ENCODE results near the gene KRT80. TPM values are rescaled to one million over a fixed set of nuclear protein-coding genes. Genes with fewer than 3 reads are reported as not detected.
"Not testable (repeated sequence)": the region's sequence is repeated elsewhere in the genome, so short reads cannot be mapped to it uniquely, and the experiment has no call there.

KRT80 gene
- total RNA-seq, result 10.7 to 17.0 TPM (median 12.1 TPM) in 3 replicates
- long read RNA-seq, transcript KRT80-202 (9 exons, 3,859 nt), result major isoform, 12 of 39 reads
- long read RNA-seq, partial matches to known transcripts, result 6 of 39 reads
- long read RNA-seq, other reads (novel, unspliced or antisense), result 18 of 39 reads

DNA sequence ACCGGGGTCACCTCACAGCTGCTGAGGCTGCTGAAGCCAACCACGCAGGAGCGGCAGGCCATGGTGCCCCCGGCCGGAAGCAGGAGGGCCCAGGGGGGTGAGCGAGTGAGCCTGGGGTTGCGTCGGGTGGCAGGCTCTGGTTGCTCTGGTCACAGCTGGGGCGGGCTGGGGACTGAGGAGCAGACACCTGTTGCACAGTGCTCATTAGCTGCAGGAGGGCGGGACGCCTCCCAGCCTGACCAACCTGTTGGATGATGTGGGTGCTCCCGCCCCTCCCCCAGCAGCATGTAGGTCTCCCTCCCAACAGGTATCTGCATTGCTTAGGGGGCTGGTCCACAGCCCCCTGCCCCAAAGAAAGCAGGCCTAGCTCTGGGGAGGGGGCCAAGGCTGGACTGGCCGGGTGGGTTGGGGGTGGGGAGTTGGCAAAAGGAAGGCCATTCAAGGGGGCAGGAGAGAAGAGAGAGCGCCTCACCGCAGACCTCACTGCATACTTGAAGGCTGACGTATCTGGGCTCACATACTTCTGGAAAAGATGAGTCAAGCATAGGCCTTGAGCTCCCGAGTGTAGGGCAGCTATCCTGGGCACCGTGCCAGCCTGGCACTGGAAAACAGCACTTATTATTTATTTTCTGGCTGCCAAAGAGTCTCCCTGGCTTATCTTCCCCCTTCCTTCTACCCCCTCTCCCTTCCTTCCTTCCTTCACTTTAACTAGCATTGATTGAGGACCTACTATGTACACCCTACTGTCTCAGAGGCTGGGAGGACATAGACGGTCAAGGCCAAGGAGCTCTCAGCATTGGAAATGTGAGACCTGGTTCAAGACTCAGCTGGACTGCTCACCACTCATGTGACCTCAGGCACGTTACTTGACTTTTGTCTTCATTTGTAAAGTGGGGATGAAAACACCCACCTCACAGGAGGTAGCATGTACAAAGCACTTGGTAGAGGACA is at the start of gene KRT80:
KRT80 (minus strand) TSS at position 174 of the 951 bp plus-strand sequence; CDS start at position 62, 112 bp downstream.
- no peak for DNase-seq (ENCODE audit: low spot score)
- H3K27ac Mint-ChIP-seq (ENCODE audit: unreplicated experiment), result peak within 1 kb of the TSS; percentile 98
- H3K4me3 Mint-ChIP-seq (ENCODE audit: unreplicated experiment), result peak within 1 kb of the TSS; percentile 12
- peaks cover 87% of the 10 kb centered on the region for H3K4me1 Mint-ChIP-seq (ENCODE audit: low read depth)
- no peaks in the 10 kb centered on the region for H3K9me3 Mint-ChIP-seq (ENCODE audit: low read depth)
- H3K27me3 Mint-ChIP-seq (ENCODE audit: low read depth), result no peaks in the 10 kb centered on the region
- no peaks in the 10 kb centered on the region for H3K36me3 Mint-ChIP-seq (ENCODE audit: low read depth)
- TF ChIP-seq, protein P1, sequence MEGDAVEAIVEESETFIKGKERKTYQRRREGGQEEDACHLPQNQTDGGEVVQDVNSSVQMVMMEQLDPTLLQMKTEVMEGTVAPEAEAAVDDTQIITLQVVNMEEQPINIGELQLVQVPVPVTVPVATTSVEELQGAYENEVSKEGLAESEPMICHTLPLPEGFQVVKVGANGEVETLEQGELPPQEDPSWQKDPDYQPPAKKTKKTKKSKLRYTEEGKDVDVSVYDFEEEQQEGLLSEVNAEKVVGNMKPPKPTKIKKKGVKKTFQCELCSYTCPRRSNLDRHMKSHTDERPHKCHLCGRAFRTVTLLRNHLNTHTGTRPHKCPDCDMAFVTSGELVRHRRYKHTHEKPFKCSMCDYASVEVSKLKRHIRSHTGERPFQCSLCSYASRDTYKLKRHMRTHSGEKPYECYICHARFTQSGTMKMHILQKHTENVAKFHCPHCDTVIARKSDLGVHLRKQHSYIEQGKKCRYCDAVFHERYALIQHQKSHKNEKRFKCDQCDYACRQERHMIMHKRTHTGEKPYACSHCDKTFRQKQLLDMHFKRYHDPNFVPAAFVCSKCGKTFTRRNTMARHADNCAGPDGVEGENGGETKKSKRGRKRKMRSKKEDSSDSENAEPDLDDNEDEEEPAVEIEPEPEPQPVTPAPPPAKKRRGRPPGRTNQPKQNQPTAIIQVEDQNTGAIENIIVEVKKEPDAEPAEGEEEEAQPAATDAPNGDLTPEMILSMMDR (IDR thresholded peaks at IDR 0.05), result peak; percentile 14

DNA sequence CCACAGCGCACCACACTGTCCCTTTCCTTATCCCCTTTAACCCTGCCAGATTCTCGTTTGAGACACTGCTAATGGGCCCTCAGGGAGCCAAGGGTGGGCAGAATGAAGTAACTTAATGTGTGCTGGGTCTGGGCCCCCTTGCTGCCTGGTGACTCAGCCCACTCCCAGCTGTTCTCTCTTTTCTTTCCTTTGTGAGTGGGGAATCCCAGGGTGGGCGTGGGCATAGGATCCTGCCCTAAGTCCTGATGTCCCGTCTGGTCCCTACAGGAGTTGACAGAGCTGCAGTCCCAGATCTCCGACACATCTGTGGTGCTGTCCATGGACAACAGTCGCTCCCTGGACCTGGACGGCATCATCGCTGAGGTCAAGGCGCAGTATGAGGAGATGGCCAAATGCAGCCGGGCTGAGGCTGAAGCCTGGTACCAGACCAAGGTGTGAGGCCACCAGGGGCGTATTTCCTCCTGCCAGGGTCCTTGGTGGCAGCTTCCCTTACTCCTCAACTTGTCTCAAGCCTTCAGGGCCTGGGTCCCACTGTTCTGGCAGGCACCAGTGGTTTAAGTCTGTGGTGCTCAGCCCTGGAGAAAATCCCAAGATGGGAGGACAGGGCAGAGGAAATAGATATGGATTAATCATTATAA is 49.5 kb upstream of the KRT80 start:
- Mint-ChIP-seq H3K36me3 (ENCODE audit: low read depth) (no peaks in the 10 kb centered on the region), H3K4me3 (ENCODE audit: unreplicated experiment) (no peak overlapping the region), H3K4me1 (ENCODE audit: low read depth) (peaks cover 72% of the 10 kb centered on the region), H3K9me3 (ENCODE audit: low read depth) (no peaks in the 10 kb centered on the region), H3K27ac (ENCODE audit: unreplicated experiment) (no peak overlapping the region), H3K27me3 (ENCODE audit: low read depth) (no peaks in the 10 kb centered on the region)
- TF ChIP-seq, protein P1 (IDR thresholded peaks at IDR 0.05), result no peak
- DNase-seq (ENCODE audit: low spot score), result no peak

DNA sequence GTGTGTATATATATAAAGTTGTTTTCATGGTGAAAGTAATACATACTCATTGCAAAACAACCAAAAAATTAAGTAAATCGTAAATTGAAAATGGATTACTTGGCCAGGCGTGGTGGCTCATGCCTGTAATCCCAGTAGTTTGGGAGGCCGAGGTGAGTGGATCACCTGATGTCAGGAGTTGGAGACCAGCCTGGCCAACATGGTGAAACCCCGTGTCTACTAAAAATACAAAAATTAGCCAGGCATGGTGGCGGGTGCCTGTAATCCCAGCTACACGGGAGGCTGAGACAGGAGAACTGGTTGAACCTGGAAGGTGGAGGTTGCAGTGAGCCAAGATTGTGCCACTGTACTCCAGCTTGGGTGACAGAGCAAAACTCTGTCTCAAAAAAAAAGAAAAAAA is 48.4 kb upstream of the KRT80 start:
- not testable (repeated sequence) for DNase-seq (ENCODE audit: low spot score); H3K36me3 Mint-ChIP-seq (ENCODE audit: low read depth)
- peaks cover 66% of the 10 kb centered on the region for H3K4me1 Mint-ChIP-seq (ENCODE audit: low read depth)

DNA sequence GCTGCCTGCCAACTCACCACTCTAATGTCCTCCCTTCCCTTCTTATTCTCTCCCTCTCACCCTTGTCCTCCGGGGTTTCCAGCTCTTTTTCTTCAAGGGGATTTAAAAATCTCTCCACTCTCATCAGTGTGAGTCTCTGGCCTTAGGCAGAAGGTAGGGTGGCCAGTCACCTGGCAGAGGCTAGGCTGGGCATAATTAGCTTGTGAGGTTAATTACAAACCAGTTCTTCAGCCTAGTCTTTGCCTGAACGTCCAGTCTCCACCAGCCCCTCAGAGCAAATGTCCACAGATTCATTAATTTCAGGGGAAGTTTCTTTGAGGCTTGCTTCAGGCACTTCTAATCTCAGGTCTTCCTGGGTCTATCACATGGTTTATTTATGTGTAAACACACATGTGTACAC is 48.0 kb upstream of the KRT80 start:
- H3K9me3 Mint-ChIP-seq (ENCODE audit: low read depth), result no peaks in the 10 kb centered on the region
- no peaks in the 10 kb centered on the region for H3K36me3 Mint-ChIP-seq (ENCODE audit: low read depth)
- H3K4me3 Mint-ChIP-seq (ENCODE audit: unreplicated experiment), result no peak overlapping the region
- peaks cover 65% of the 10 kb centered on the region for H3K4me1 Mint-ChIP-seq (ENCODE audit: low read depth)
- no peak for DNase-seq (ENCODE audit: low spot score)
- TF ChIP-seq, protein P1 (IDR thresholded peaks at IDR 0.05), result no peak
- no peak overlapping the region for H3K27ac Mint-ChIP-seq (ENCODE audit: unreplicated experiment)
- H3K27me3 Mint-ChIP-seq (ENCODE audit: low read depth), result no peaks in the 10 kb centered on the region

More for the DNA sequence above, 48.4 kb upstream of the KRT80 start:
- not testable (repeated sequence) for H3K27me3 Mint-ChIP-seq (ENCODE audit: low read depth); H3K27ac Mint-ChIP-seq (ENCODE audit: unreplicated experiment); H3K4me3 Mint-ChIP-seq (ENCODE audit: unreplicated experiment); H3K9me3 Mint-ChIP-seq (ENCODE audit: low read depth)

DNA sequence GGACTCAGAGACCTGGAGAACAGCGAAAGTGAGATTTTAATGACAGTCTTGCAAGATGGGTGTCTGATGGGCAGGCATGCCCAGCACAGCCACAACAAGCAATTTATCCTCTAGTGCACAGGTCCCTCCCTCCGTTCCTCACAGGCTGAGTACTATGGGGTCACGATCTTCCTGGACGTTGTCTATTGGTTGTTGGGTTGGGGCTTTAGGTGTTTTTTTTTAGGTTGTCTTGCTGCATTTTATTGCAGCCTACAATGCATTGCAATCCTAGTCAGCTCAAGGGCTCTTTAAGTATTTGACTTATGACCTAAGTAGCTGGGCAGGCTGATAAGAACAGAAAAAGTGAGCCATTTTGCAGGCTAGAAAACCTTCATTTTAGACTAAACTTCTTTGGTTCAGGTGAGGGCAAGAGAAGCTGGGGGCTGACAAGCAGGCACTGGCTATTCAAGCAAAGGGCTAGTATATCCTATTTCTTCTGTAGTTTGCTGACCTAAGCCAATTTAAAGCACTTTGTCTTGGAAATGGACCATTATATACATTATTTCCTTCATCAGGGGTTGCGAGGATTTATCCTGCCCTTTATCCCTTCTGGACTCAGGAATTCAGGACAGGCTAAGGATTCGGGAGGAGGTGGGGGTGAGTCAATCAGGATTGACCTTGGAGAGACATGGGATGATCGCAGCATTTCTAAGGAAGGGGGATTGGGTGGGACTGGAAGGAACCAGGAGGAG is 47.3 kb upstream of the KRT80 start:
- no peak overlapping the region for H3K4me3 Mint-ChIP-seq (ENCODE audit: unreplicated experiment)
- peaks cover 65% of the 10 kb centered on the region for H3K4me1 Mint-ChIP-seq (ENCODE audit: low read depth)
- H3K9me3 Mint-ChIP-seq (ENCODE audit: low read depth), result no peaks in the 10 kb centered on the region
- DNase-seq (ENCODE audit: low spot score), result no peak
- peak overlapping the region; percentile 65 for H3K27ac Mint-ChIP-seq (ENCODE audit: unreplicated experiment)
- no peaks in the 10 kb centered on the region for H3K36me3 Mint-ChIP-seq (ENCODE audit: low read depth)
- TF ChIP-seq, protein P1 (IDR thresholded peaks at IDR 0.05), result no peak
- H3K27me3 Mint-ChIP-seq (ENCODE audit: low read depth), result no peaks in the 10 kb centered on the region
